Erythroblast (primary cell): ENCODE results near the gene PTH1R.

Source experiments
- DNase-seq, 2 experiments: peaks; one replicate each; lab custom pipeline; 2025; lab: John Stamatoyannopoulos, UW
- GATA1 ChIP-seq: IDR thresholded peaks from 2 replicates; pipeline ENCODE4 v1.6.1; 2011; ENCODE audit warnings: low read depth, mild to moderate bottlenecking, control low read depth, low read length, moderate library complexity
- POLR2A ChIP-seq: IDR thresholded peaks from 2 replicates; pipeline ENCODE4 v1.6.1; 2011; ENCODE audit warnings: mild to moderate bottlenecking, low read length

The PTH1R gene

GRCh38 chr3:46899151-46900006 lies 21.9 kb downstream of the PTH1R start:
- TF ChIP-seq GATA1 (no peak), POLR2A (no peak)
- DNase-seq, result no peak

- TF ChIP-seq POLR2A, result no peak
- no peak for TF ChIP-seq GATA1
Measured at GRCh38 chr3:46900007-46900292, 22.4 kb downstream of the PTH1R start.

GRCh38 chr3:46900356-46900755 lies 22.8 kb downstream of the PTH1R start:
- TF ChIP-seq POLR2A (no peak), GATA1 (no peak)
- DNase-seq, result no peak

More at GRCh38 chr3:46900007-46900292, 22.4 kb downstream of the PTH1R start:
- DNase-seq, result no peak

GRCh38 chr3:46901061-46901460 lies 23.5 kb downstream of the PTH1R start:
- DNase-seq, result no peak
- TF ChIP-seq POLR2A (no peak), GATA1 (no peak)

GRCh38 chr3:46901591-46902187 lies 24.2 kb downstream of the PTH1R start:
- TF ChIP-seq POLR2A, result no peak
- TF ChIP-seq GATA1, result no peak
- no peak for DNase-seq

GRCh38 chr3:46902188-46902631 lies 24.7 kb downstream of the PTH1R start:
- TF ChIP-seq POLR2A, result no peak
- TF ChIP-seq GATA1, result no peak
- DNase-seq, result no peak

GRCh38 chr3:46903341-46904302 lies 26.1 kb downstream of the PTH1R start:
- TF ChIP-seq POLR2A, result no peak
- no peak for TF ChIP-seq GATA1
- DNase-seq, result no peak

GRCh38 chr3:46904303-46905212 lies 27.0 kb downstream of the PTH1R start:
- TF ChIP-seq POLR2A (no peak), GATA1 (no peak)
- no peak for DNase-seq

GRCh38 chr3:46905213-46905560 lies 27.7 kb downstream of the PTH1R start:
- TF ChIP-seq GATA1 (no peak), POLR2A (no peak)
- DNase-seq, result no peak

GRCh38 chr3:46905661-46906451 lies 28.3 kb downstream of the PTH1R start:
- DNase-seq, result no peak
- no peak for TF ChIP-seq GATA1
- TF ChIP-seq POLR2A, result no peak

GRCh38 chr3:46906471-46907058 lies 29.0 kb downstream of the PTH1R start:
- no peak for DNase-seq
- TF ChIP-seq GATA1 (no peak), POLR2A (no peak)

- no peak for TF ChIP-seq GATA1
- no peak for TF ChIP-seq POLR2A
- DNase-seq, result no peak
Measured at GRCh38 chr3:46907271-46907670, 29.8 kb downstream of the PTH1R start.
